GM12878 (cell line): ENCODE measurements around the gene RASGRP2. TPM values are rescaled to one million over a fixed set of nuclear protein-coding genes. Genes with fewer than 3 reads are reported as not detected.

ENCODE experiments used
- ATAC-seq: fragments of 200-7000 bp; cut with Tn5 transposase; 3 replicates; pipeline ENCODE4 v1.9.1; 2020; ENCODE audit warnings: mild to moderate bottlenecking, moderate library complexity
- BruUV-seq: library from RNA; stranded (reverse); fragments of 400-500 nt; replicated peaks from 2 replicates; lab custom pipeline; 2021; lab: Mats Ljungman, UMichigan
- CTCF ChIA-PET: fragments of 300-600 bp; sonication (Branson Sonifier 250); formaldehyde crosslinking; extraction: SDS; loops from one replicate; lab custom pipeline; 2021; ENCODE audit warnings: inconsistent platforms; lab: Yijun Ruan, JAX
- POLR2A ChIA-PET: fragments of 350-600 bp; formaldehyde crosslinking; extraction: SDS; loops from one replicate; lab custom pipeline; 2021; ENCODE audit warnings: inconsistent platforms; lab: Charles Lee
- RAD21 ChIA-PET: fragments of 300-600 bp; sonication (Branson Sonifier 250); formaldehyde crosslinking; loops from one replicate; lab custom pipeline; 2023; ENCODE audit warnings: antibody characterized with exemption; ENCODE audit not compliant: unreplicated experiment; lab: Charles Lee
- SMC1A ChIA-PET: fragments of 300-600 bp; sonication (Branson Sonifier 250); formaldehyde crosslinking; loops from one replicate; lab custom pipeline; 2023; ENCODE audit not compliant: unreplicated experiment, uncharacterized antibody; lab: Charles Lee
- DNase-seq: peaks from one replicate; pipeline ENCODE4 v3.0.0-alpha.2; 2011; ENCODE audit warnings: low read depth, low spot score
- FAIRE-seq: peaks from 3 replicates; lab custom pipeline; 2011; peaks lifted over from hg19 to GRCh38; lab: Jason Lieb, UNC
- H2AFZ ChIP-seq: 2 replicates; pipeline ENCODE4 v1.6.0; 2011; ENCODE audit warnings: low read depth, low read length, control low read depth; ENCODE audit not compliant: control insufficient read depth
- H3K27ac ChIP-seq: 2 replicates; pipeline ENCODE4 v1.5.1; 2011; ENCODE audit warnings: control low read depth; ENCODE audit not compliant: control insufficient read depth, insufficient read depth
- H3K27me3 ChIP-seq, 2 experiments: replicated peaks in 1 of 2; 2 replicates each; pipeline versions ENCODE4 v1.6.0 to v1.6.1; 2011; ENCODE audit warnings: low read length in 1 of 2; ENCODE audit not compliant: control insufficient read depth in 2 of 2, insufficient read depth in 2 of 2
- H3K36me3 ChIP-seq, 2 experiments: 2 replicates each; pipeline ENCODE4 v1.5.1; 2011; ENCODE audit warnings: low read length in 1 of 2; ENCODE audit not compliant: control insufficient read depth in 2 of 2, insufficient read depth in 2 of 2
- H3K4me1 ChIP-seq: 2 replicates; pipeline ENCODE4 v1.6.1; 2011; ENCODE audit warnings: mild to moderate bottlenecking, low read length, moderate library complexity, mixed read lengths; ENCODE audit not compliant: control insufficient read depth, insufficient read depth
- H3K4me2 ChIP-seq: 2 replicates; pipeline ENCODE4 v1.6.0; 2011; ENCODE audit warnings: control low read depth; ENCODE audit not compliant: control insufficient read depth, insufficient read depth
- H3K4me3 ChIP-seq: fragments of 200-600 bp; sonication (generic); 2 replicates; pipeline ENCODE4 v1.5.1; 2016
- H3K79me2 ChIP-seq: 2 replicates; pipeline ENCODE4 v1.6.0; 2011; ENCODE audit warnings: low read length; ENCODE audit not compliant: control insufficient read depth, insufficient read depth
- H3K9ac ChIP-seq: 2 replicates; pipeline ENCODE4 v1.8.0; 2011; ENCODE audit warnings: low read length, control low read depth, mixed read lengths; ENCODE audit not compliant: control insufficient read depth, insufficient read depth
- H3K9me3 ChIP-seq: replicated peaks from 3 replicates; pipeline ENCODE4 v1.5.1; 2011; ENCODE audit warnings: mild to moderate bottlenecking, low read length; ENCODE audit not compliant: control insufficient read depth, insufficient read depth
- H4K20me1 ChIP-seq: 2 replicates; pipeline ENCODE4 v1.6.0; 2011; ENCODE audit not compliant: control insufficient read depth, insufficient read depth
- ATF7 ChIP-seq: fragments of 450-650 bp; IDR thresholded peaks from 2 replicates; pipeline ENCODE4 v1.6.1; 2016; ENCODE audit warnings: low read depth, mild to moderate bottlenecking
- ESRRA ChIP-seq: IDR thresholded peaks from 2 replicates; pipeline ENCODE4 v1.6.1; 2012; ENCODE audit warnings: mild to moderate bottlenecking, low read length, improper control_type of control experiment
- KAT2A ChIP-seq: conservative IDR thresholded peaks from 2 replicates; pipeline ENCODE4 v1.6.1; 2011; ENCODE audit warnings: low read depth, low read length; ENCODE audit not compliant: control insufficient read depth
- KLF5 ChIP-seq: fragments of 450-650 bp; IDR thresholded peaks from 2 replicates; pipeline ENCODE4 v1.6.1; 2014; ENCODE audit warnings: mild to moderate bottlenecking; ENCODE audit not compliant: partially characterized antibody
- NFXL1 ChIP-seq: fragments of 450-650 bp; IDR thresholded peaks from 2 replicates; pipeline ENCODE4 v1.6.1; 2017; ENCODE audit warnings: antibody characterized with exemption, mild to moderate bottlenecking, borderline replicate concordance
- NFYA ChIP-seq: IDR thresholded peaks from 2 replicates; pipeline ENCODE4 v1.6.1; 2011; ENCODE audit warnings: low read depth, mild to moderate bottlenecking, low read length, improper control_type of control experiment, borderline replicate concordance
- NR2C1 ChIP-seq: fragments of 450-650 bp; IDR thresholded peaks from 2 replicates; pipeline ENCODE4 v1.6.1; 2017; ENCODE audit warnings: antibody characterized with exemption, mild to moderate bottlenecking, moderate library complexity
- NRF1 ChIP-seq: conservative IDR thresholded peaks from 2 replicates; pipeline ENCODE4 v1.6.1; 2011; ENCODE audit warnings: mild to moderate bottlenecking, low read depth, low read length, improper control_type of control experiment
- POLR2A ChIP-seq: IDR thresholded peaks from 2 replicates; pipeline ENCODE4 v1.6.1; 2011; ENCODE audit warnings: low read depth, mild to moderate bottlenecking, low read length
- RELA ChIP-seq: fragments of 450-650 bp; IDR thresholded peaks from 2 replicates; pipeline ENCODE4 v1.8.0; 2014; ENCODE audit warnings: borderline replicate concordance; ENCODE audit not compliant: partially characterized antibody
- SMAD5 ChIP-seq: IDR thresholded peaks from 2 replicates; pipeline ENCODE4 v1.6.1; 2016; ENCODE audit warnings: antibody characterized with exemption, low read depth
- SREBF2 ChIP-seq: IDR thresholded peaks from 2 replicates; pipeline ENCODE4 v1.6.1; 2012; ENCODE audit warnings: mild to moderate bottlenecking, low read length
- WRNIP1 ChIP-seq: IDR thresholded peaks from 2 replicates; pipeline ENCODE4 v1.6.1; 2011; ENCODE audit warnings: low read depth, low read length, improper control_type of control experiment, borderline replicate concordance
- YBX1 ChIP-seq: fragments of 450-650 bp; IDR thresholded peaks from 2 replicates; pipeline ENCODE4 v1.6.1; 2016; ENCODE audit warnings: antibody characterized with exemption
- WGBS: methylation state at CpG from one replicate; pipeline ENCODE4 v1.1.6; 2016; ENCODE audit warnings: low lambda C conversion rate; ENCODE audit not compliant: insufficient replicate concordance, insufficient coverage; ENCODE audit errors: missing lambda C conversion rate; 5-methylcytosine and 5-hydroxymethylcytosine counted together
- in situ Hi-C: fragments of 300-500 bp; cut with MboI; formaldehyde crosslinking; loops from 9 replicates; pipeline ENCODE4 v1.14.3; 2018; ENCODE audit warnings: mixed read lengths
- intact Hi-C: fragments of 100-400 bp; cut with micrococcal nuclease; formaldehyde crosslinking; loops from one replicate; pipeline ENCODE4 v1.14.2; 2022; ENCODE audit not compliant: unreplicated experiment
- polyA plus RNA-seq, 11 experiments: library from polyadenylated mRNA; depleted of rRNA in 4 of 11; unstranded in 6 of 11; stranded (reverse) in 5 of 11; fragments of >200 nt; fragmentation: Nextera tagmentation in 4 of 11; fragmentation: Illumina TruSeq in 1 of 11; extraction: Ambion mirVana in 4 of 11; extraction: Trizol in 1 of 11; gene quantifications; 1 replicate in 1 of 11; 2 replicates in 10 of 11; pipeline versions ENCODE4 v1.2.1 to v1.2.3, GENCODE V29; 2011 to 2016; ENCODE audit warnings: inconsistent platforms in 2 of 11, missing spikeins in 2 of 11, low read depth in 1 of 11
- total RNA-seq, 4 experiments: library from RNA; depleted of rRNA in 3 of 4; stranded (reverse); fragments of >200 nt in 3 of 4; fragmentation: Illumina TruSeq in 1 of 4; extraction: Trizol in 1 of 4; gene quantifications; 2 replicates each; pipeline versions ENCODE4 v1.2.1 to v1.2.3, GENCODE V29; 2013 to 2021
- TF ChIP-seq, protein P1 (sequence below): IDR thresholded peaks from 2 replicates; pipeline ENCODE4 v1.6.1; 2011; ENCODE audit warnings: mild to moderate bottlenecking, low read depth, low read length, moderate library complexity; ENCODE audit not compliant: insufficient replicate concordance
- TF ChIP-seq, protein P2 (sequence below): IDR thresholded peaks from 2 replicates; pipeline ENCODE4 v1.6.1; 2012; ENCODE audit warnings: improper control_type of control experiment, low read depth, low read length; ENCODE audit not compliant: insufficient replicate concordance

Gene RASGRP2
- total and polyA plus RNA-seq, 10 of the 15 experiments (the other 5 are each of a cell fraction or from before 2014, with no cell fraction given) = 0.26 to 9.0 (median 5.4) TPM

DNA sequence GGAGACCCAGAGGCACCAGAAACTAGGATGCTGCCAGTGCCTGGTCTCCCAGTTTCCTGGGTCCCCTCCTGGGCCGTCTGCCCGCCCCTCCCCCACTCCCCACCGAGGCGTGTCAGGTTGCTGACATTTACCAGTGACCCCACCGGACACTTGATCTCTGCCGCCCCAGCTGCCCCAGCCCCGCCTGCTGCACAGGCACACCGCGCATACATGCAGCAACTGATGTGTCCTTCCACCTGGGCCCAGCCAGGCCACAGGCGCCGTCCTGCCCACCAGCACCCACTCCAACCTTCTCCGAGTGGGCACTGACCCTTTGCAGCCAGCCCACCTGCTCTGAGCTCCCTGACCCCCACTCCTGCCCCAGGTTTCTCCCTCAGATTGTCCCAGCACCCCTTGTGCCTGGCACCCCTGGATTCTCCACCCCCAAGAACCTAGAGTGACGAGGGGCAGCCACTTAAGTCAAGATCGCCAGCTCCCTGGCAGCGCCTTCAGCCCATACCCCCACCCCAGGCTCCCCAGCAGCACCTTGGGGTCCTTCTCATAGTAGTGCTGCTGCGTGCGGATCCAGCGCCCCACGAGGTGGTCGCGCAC is 15.3 kb upstream of the RASGRP2 start:
- no TSS peak for BruUV-seq
- WGBS = 88% methylated on average over 18 of the region's 21 CpGs
- TF ChIP-seq SMAD5 (no peak), NRF1 (no peak), ESRRA (no peak), NFXL1 (no peak), WRNIP1 (no peak), KAT2A (no peak), NR2C1 (no peak), ATF7 (no peak), KLF5 (no peak), NFYA (no peak), SREBF2 (no peak), POLR2A (no peak), YBX1 (no peak), RELA (no peak)
- TF ChIP-seq, protein P1, sequence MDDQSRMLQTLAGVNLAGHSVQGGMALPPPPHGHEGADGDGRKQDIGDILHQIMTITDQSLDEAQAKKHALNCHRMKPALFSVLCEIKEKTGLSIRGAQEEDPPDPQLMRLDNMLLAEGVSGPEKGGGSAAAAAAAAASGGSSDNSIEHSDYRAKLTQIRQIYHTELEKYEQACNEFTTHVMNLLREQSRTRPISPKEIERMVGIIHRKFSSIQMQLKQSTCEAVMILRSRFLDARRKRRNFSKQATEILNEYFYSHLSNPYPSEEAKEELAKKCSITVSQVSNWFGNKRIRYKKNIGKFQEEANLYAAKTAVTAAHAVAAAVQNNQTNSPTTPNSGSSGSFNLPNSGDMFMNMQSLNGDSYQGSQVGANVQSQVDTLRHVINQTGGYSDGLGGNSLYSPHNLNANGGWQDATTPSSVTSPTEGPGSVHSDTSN = no peak
- TF ChIP-seq, protein P2, sequence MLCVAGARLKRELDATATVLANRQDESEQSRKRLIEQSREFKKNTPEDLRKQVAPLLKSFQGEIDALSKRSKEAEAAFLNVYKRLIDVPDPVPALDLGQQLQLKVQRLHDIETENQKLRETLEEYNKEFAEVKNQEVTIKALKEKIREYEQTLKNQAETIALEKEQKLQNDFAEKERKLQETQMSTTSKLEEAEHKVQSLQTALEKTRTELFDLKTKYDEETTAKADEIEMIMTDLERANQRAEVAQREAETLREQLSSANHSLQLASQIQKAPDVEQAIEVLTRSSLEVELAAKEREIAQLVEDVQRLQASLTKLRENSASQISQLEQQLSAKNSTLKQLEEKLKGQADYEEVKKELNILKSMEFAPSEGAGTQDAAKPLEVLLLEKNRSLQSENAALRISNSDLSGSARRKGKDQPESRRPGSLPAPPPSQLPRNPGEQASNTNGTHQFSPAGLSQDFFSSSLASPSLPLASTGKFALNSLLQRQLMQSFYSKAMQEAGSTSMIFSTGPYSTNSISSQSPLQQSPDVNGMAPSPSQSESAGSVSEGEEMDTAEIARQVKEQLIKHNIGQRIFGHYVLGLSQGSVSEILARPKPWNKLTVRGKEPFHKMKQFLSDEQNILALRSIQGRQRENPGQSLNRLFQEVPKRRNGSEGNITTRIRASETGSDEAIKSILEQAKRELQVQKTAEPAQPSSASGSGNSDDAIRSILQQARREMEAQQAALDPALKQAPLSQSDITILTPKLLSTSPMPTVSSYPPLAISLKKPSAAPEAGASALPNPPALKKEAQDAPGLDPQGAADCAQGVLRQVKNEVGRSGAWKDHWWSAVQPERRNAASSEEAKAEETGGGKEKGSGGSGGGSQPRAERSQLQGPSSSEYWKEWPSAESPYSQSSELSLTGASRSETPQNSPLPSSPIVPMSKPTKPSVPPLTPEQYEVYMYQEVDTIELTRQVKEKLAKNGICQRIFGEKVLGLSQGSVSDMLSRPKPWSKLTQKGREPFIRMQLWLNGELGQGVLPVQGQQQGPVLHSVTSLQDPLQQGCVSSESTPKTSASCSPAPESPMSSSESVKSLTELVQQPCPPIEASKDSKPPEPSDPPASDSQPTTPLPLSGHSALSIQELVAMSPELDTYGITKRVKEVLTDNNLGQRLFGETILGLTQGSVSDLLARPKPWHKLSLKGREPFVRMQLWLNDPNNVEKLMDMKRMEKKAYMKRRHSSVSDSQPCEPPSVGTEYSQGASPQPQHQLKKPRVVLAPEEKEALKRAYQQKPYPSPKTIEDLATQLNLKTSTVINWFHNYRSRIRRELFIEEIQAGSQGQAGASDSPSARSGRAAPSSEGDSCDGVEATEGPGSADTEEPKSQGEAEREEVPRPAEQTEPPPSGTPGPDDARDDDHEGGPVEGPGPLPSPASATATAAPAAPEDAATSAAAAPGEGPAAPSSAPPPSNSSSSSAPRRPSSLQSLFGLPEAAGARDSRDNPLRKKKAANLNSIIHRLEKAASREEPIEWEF = no peak
- CTCF ChIA-PET = interaction anchor here (0.8 to 1.3 kb wide), 2 partner anchors 9 to 25 kb away, joined by 3 to 6 read pairs; no protein-coding TSS in a partner anchor
- no peak overlapping the region for H2AFZ ChIP-seq
- no peak for FAIRE-seq
- POLR2A ChIA-PET = no interaction called here
- H3K9me3 ChIP-seq = no peaks in the 10 kb centered on the region
- DNase-seq = no peak
- no peak overlapping the region for H3K9ac ChIP-seq
- RAD21 ChIA-PET = interaction anchor here (1.2 kb wide), 1 partner anchor 55 kb away, joined by 3 read pairs; no protein-coding TSS in a partner anchor
- H4K20me1 ChIP-seq = no peaks in the 10 kb centered on the region
- ATAC-seq = no peak
- H3K36me3 ChIP-seq = peaks cover 2 to 8% of the 10 kb centered on the region in 2 experiments; a peak in 3 of 4 replicates
- no peak overlapping the region for H3K4me3 ChIP-seq
- H3K27me3 ChIP-seq = no peaks in the 10 kb centered on the region
- no peaks in the 10 kb centered on the region for H3K79me2 ChIP-seq
- no peak overlapping the region for H3K4me2 ChIP-seq
- intact Hi-C loops (no loop called here), in situ Hi-C loops (no loop called here)
- SMC1A ChIA-PET = interaction anchor here (1.7 kb wide), 1 partner anchor 17 kb away, joined by 5 read pairs; no protein-coding TSS in a partner anchor
- peaks cover 9% of the 10 kb centered on the region for H3K4me1 ChIP-seq
- H3K27ac ChIP-seq = no peak overlapping the region
